Measurements from ENCODE around the gene RSPO3.

DNA sequence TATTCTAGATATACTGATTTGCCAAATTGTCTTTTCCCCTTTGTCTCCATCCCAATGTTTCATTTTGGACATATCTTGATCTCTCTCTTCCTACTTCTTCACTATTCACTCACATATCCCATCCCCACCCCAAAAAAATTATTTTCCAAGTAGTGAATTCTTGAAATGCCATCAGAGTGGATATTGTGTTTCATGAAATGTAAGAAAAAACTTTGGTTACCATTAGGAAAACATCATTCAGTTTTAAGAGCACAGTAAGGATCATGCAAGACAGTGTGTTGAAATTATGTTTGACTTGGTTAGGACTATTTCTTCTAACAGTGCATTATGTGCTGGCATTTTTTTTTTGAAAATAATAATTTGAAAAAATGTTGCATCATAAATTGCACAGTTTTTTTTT lies 5.7 kb downstream of the RSPO3 start:
- TF ChIP-seq, protein P1, sequence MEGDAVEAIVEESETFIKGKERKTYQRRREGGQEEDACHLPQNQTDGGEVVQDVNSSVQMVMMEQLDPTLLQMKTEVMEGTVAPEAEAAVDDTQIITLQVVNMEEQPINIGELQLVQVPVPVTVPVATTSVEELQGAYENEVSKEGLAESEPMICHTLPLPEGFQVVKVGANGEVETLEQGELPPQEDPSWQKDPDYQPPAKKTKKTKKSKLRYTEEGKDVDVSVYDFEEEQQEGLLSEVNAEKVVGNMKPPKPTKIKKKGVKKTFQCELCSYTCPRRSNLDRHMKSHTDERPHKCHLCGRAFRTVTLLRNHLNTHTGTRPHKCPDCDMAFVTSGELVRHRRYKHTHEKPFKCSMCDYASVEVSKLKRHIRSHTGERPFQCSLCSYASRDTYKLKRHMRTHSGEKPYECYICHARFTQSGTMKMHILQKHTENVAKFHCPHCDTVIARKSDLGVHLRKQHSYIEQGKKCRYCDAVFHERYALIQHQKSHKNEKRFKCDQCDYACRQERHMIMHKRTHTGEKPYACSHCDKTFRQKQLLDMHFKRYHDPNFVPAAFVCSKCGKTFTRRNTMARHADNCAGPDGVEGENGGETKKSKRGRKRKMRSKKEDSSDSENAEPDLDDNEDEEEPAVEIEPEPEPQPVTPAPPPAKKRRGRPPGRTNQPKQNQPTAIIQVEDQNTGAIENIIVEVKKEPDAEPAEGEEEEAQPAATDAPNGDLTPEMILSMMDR (conservative IDR thresholded peaks at IDR 0.05; ENCODE audit: low read depth, low read length) = no peak
- TF ChIP-seq EZH2 (IDR thresholded peaks at IDR 0.05; ENCODE audit: low read length, unreplicated experiment) = no peak
- TF ChIP-seq EZH2phosphoT487 (IDR thresholded peaks at IDR 0.05; ENCODE audit: borderline replicate concordance, low read length) = no peak

Data from PC-3 (cell line).